HT-29 (cell line): ENCODE data around the gene CD320. TPM values are rescaled to one million over a fixed set of nuclear protein-coding genes. Genes with fewer than 3 reads are reported as not detected.

Experiments
- DNase-seq: peaks from one replicate; pipeline ENCODE4 v3.0.0-alpha.2; 2015; ENCODE audit warnings: low spot score
- total RNA-seq: library from RNA; depleted of rRNA; stranded (reverse); fragments of >200 nt; shearing (Covaris generic); gene quantifications from 2 replicates; pipeline ENCODE4 v1.2.3, GENCODE V29; 2014; rRNA removed

The CD320 gene
- total RNA-seq, 1 experiment from 2014 or later, result 113 TPM

GRCh38 chr19:8255426-8256125 is 52.6 kb downstream of the CD320 start:
- no peak for DNase-seq

- DNase-seq, result no peak
Observed at GRCh38 chr19:8254286-8255001, 53.7 kb downstream of the CD320 start.

DNA sequence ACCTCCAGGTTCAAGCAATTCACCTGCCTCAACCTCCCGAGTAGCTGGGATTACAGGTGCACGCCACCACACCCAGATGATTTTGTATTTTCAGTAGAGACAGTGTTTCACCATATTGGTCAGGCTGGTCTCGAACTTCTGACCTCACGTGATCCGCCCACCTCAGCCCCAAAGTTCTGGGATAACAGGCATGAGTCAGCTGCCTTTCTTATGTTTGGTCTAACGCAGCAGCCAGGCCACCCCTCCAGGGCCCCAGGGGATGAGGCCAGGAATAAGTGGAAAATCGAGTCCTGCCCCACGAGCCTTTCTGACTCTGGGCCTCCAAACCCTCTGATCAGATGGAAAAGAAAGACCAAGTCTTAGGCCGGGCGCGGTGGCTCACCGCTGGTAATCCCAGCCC is 54.5 kb downstream of the CD320 start:
- DNase-seq, result no peak

DNA sequence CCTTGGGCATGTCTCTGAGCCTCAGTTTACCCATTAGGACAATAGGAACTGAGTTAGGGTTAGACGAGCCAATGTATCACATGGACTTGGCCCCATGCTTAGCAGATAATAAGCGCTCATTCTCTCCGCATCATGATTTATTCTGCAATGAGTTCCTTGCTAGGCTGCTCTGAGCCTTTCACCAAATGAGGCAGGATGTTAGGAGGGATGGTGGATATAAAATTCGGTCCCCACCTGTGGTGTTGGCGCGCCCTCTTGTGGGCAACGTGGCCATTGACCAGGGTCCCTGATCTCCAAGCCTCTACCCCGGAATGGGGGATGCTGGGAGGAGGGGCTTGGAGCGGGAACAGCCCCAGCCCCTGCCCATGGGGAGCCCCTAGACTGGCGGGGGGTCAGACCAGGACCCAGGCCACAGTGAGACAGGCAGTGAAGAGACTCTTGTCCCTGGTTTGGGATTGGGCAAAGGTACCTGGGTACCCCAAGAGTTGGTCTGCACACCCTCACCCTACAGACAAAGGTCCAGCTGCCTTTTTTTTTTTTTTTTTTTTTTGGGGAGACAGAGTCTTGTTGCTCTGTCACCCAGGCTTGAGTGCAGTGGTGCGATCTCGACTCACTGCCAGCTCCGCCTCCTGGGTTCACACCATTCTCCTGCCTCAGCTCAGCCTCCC is 55.1 kb downstream of the CD320 start:
- peak; percentile 71 for DNase-seq

Other genes starting within 250 kb of the CD320 start
- not detected in 2 replicates for gene FBN3, start 158.8 kb downstream of the CD320 start, total RNA-seq
- not detected in 2 replicates for gene CERS4, start 99.0 kb downstream of the CD320 start, total RNA-seq
- gene NDUFA7, start 13.0 kb upstream of the CD320 start, total RNA-seq, result 73.3 and 79.7 TPM in 2 replicates
- gene RPS28, start 13.1 kb upstream of the CD320 start, total RNA-seq, result 1,376 and 1,588 TPM in 2 replicates
- gene KANK3, start 34.9 kb upstream of the CD320 start, total RNA-seq, result 0.23 and 1.4 TPM in 2 replicates
- 0.20 TPM in 1 of 2 replicates, not detected in the other for gene ANGPTL4, start 55.8 kb upstream of the CD320 start, total RNA-seq
- 24.0 and 37.1 TPM in 2 replicates for gene RAB11B, start 82.0 kb upstream of the CD320 start, total RNA-seq
- 20.0 and 25.2 TPM in 2 replicates for gene MARCHF2, start 104.9 kb upstream of the CD320 start, total RNA-seq
- gene HNRNPM, start 136.6 kb upstream of the CD320 start, total RNA-seq, result 162 and 178 TPM in 2 replicates
- not detected in 2 replicates for gene PRAM1, start 194.3 kb upstream of the CD320 start, total RNA-seq
- 9.8 and 15.7 TPM in 2 replicates for gene ZNF414, start 205.8 kb upstream of the CD320 start, total RNA-seq